PC-9 (cell line): ENCODE measurements around the gene ATAD3B. TPM values are rescaled to one million over a fixed set of nuclear protein-coding genes. Genes with fewer than 3 reads are reported as not detected.

Experiments used
- Bru-seq: library from RNA; stranded (reverse); fragments of 400-500 nt; gene quantifications from one replicate; lab custom pipeline; 2021; lab: Mats Ljungman, UMichigan
- BruChase-seq, 2 experiments: library from RNA; stranded (reverse); fragments of 400-500 nt; gene quantifications; one replicate each; lab custom pipeline; 2021; lab: Mats Ljungman, UMichigan
- BruUV-seq: library from RNA; stranded (reverse); fragments of 400-500 nt; replicated peaks from 2 replicates; lab custom pipeline; 2021; lab: Mats Ljungman, UMichigan
- CTCF ChIA-PET: fragments of 300-600 bp; sonication (Branson Sonifier 250); formaldehyde crosslinking; loops from one replicate; lab custom pipeline; 2022; ENCODE audit warnings: antibody characterized with exemption; lab: Charles Lee
- POLR2A ChIA-PET: fragments of 300-600 bp; sonication (Branson Sonifier 250); formaldehyde crosslinking; loops from one replicate; lab custom pipeline; 2022; ENCODE audit warnings: antibody characterized with exemption; ENCODE audit not compliant: unreplicated experiment; lab: Charles Lee
- DNase-seq, 2 experiments: peaks; one replicate each; pipeline versions ENCODE4 v3.0.0 to v3.0.0-alpha.2; 2015 to 2022; ENCODE audit warnings: mixed read lengths in 1 of 2
- H2AFZ ChIP-seq: fragments of 200-600 bp; sonication (generic); 2 replicates; pipeline ENCODE4 v1.8.1; 2017; ENCODE audit warnings: antibody characterized with exemption
- H3F3A ChIP-seq: fragments of 200-600 bp; sonication (generic); 2 replicates; pipeline ENCODE4 v1.8.1; 2017; ENCODE audit warnings: antibody characterized with exemption, mild to moderate bottlenecking, low read depth; ENCODE audit not compliant: insufficient read depth
- H3K27ac ChIP-seq: fragments of 200-600 bp; sonication (generic); 2 replicates; pipeline ENCODE4 v1.6.1; 2016; ENCODE audit warnings: mixed run types
- H3K27me3 ChIP-seq: fragments of 200-600 bp; sonication (generic); 2 replicates; pipeline ENCODE4 v1.6.1; 2016; ENCODE audit warnings: low read depth, mixed run types; ENCODE audit not compliant: insufficient read depth
- H3K36me3 ChIP-seq: fragments of 200-600 bp; sonication (generic); 2 replicates; pipeline ENCODE4 v1.6.1; 2016; ENCODE audit warnings: low read depth, mixed run types
- H3K4me1 ChIP-seq: fragments of 200-600 bp; sonication (generic); replicated peaks from 2 replicates; pipeline ENCODE4 v1.6.1; 2016; ENCODE audit warnings: mixed run types; ENCODE audit not compliant: insufficient read depth
- H3K4me2 ChIP-seq: fragments of 200-600 bp; sonication (generic); 2 replicates; pipeline ENCODE4 v1.6.1; 2017; ENCODE audit warnings: mixed run types
- H3K4me3 ChIP-seq: fragments of 200-600 bp; sonication (generic); 2 replicates; pipeline ENCODE4 v1.6.1; 2016; ENCODE audit warnings: mixed run types
- H3K79me2 ChIP-seq: fragments of 200-600 bp; sonication (generic); 2 replicates; pipeline ENCODE4 v1.6.1; 2017; ENCODE audit warnings: low read depth, mixed run types
- H3K9me2 ChIP-seq: fragments of 200-600 bp; sonication (generic); 2 replicates; pipeline ENCODE4 v1.8.1; 2017; ENCODE audit warnings: mild to moderate bottlenecking; ENCODE audit not compliant: insufficient read depth
- H3K9me3 ChIP-seq: fragments of 200-600 bp; sonication (generic); 2 replicates; pipeline ENCODE4 v1.8.1; 2016; ENCODE audit warnings: low read depth; ENCODE audit not compliant: insufficient read depth
- H4K20me1 ChIP-seq: fragments of 200-600 bp; sonication (generic); 2 replicates; pipeline ENCODE4 v1.8.1; 2017; ENCODE audit not compliant: insufficient read depth
- CTCF ChIP-seq: fragments of 200-600 bp; sonication (generic); conservative IDR thresholded peaks from 2 replicates; pipeline ENCODE4 v1.6.1; 2017; ENCODE audit warnings: mixed run types, antibody characterized with exemption, mild to moderate bottlenecking, moderate library complexity
- EZH2 ChIP-seq: fragments of 200-600 bp; sonication (generic); IDR thresholded peaks from 2 replicates; pipeline ENCODE4 v1.8.0; 2017; ENCODE audit warnings: antibody characterized with exemption, low read depth
- intact Hi-C: fragments of 100-400 bp; cut with micrococcal nuclease; formaldehyde crosslinking; loops from one replicate; pipeline ENCODE4 v1.10.0; 2022; ENCODE audit not compliant: unreplicated experiment
- long read RNA-seq: library from polyadenylated mRNA; stranded (forward); transcript quantifications from one replicate; pipeline ENCODE4 v2.0.0, GENCODE V29; 2022
- total RNA-seq: library from RNA; stranded (reverse); gene quantifications from 2 replicates; pipeline ENCODE4 v1.2.3, GENCODE V29; 2021

ATAD3B gene, protein sequence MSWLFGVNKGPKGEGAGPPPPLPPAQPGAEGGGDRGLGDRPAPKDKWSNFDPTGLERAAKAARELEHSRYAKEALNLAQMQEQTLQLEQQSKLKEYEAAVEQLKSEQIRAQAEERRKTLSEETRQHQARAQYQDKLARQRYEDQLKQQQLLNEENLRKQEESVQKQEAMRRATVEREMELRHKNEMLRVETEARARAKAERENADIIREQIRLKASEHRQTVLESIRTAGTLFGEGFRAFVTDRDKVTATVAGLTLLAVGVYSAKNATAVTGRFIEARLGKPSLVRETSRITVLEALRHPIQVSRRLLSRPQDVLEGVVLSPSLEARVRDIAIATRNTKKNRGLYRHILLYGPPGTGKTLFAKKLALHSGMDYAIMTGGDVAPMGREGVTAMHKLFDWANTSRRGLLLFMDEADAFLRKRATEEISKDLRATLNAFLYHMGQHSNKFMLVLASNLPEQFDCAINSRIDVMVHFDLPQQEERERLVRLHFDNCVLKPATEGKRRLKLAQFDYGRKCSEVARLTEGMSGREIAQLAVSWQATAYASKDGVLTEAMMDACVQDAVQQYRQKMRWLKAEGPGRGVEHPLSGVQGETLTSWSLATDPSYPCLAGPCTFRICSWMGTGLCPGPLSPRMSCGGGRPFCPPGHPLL
- 28.5 and 32.8 TPM in 2 replicates for total RNA-seq
- percentile 68 among the genes with signal in this experiment for Bru-seq, nascent RNA
- percentile 78 among the genes with signal in this experiment for BruChase-seq, experiment 1, labeled RNA remaining after a 2-hour chase
- BruChase-seq, experiment 2, labeled RNA remaining after a 6-hour chase = percentile 88 among the genes with signal in this experiment
- long read RNA-seq, transcript ATAD3B-201 (16 exons, 2,448 nt) = major isoform, 13 of 25 reads
- long read RNA-seq, partial matches to known transcripts = 7 of 25 reads
- long read RNA-seq, other reads (novel, unspliced or antisense) = 5 of 25 reads

DNA sequence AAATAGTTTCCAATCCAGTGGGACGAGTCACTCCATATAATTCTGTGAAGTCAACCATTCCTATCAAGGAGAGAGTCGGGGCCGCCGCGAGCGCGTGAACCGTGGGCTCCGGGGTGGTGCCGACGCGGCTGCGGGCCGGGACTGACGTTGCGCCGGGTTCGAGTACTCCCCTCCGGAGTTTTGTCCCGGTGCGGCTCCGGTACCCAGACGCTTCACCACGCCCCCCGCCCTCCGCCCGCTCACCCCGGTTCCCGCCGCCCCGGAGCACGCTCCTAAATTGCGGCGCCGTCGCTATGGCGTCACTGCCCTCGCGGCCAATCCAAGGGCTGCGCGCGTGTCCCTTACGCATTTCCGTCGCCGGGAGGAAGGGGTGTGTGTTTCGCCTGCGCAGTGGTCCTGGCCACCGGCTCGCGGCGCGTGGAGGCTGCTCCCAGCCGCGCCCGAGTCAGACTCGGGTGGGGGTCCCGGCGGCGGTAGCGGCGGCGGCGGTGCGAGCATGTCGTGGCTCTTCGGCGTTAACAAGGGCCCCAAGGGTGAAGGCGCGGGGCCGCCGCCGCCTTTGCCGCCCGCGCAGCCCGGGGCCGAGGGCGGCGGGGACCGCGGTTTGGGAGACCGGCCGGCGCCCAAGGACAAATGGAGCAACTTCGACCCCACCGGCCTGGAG is at the start of gene ATAD3B:
Gene ATAD3B, plus strand, starts transcription at position 377 of the 664 bp plus-strand sequence. Its CDS starts 120 bp downstream, at position 497.
- H3F3A ChIP-seq = peaks cover 16% of the 10 kb centered on the region
- no peaks in the 10 kb centered on the region for H3K27me3 ChIP-seq
- peak within 1 kb of the TSS; percentile 94 for H3K4me2 ChIP-seq
- no peaks in the 10 kb centered on the region for H3K9me3 ChIP-seq
- no peaks in the 10 kb centered on the region for H3K9me2 ChIP-seq
- intact Hi-C loops = loop anchor here (1.0 to 2.0 kb wide), 2 partner anchors 9 to 73 kb away; partner anchors contain the start of gene CCNL2
- no peak for TF ChIP-seq EZH2
- TF ChIP-seq CTCF = no peak
- CTCF ChIA-PET = no interaction called here
- H2AFZ ChIP-seq = peak within 1 kb of the TSS; percentile 99
- peak; percentile 79 to 88 for DNase-seq
- H3K27ac ChIP-seq = peak within 1 kb of the TSS; percentile 68
- peaks cover 30% of the 10 kb centered on the region for H3K79me2 ChIP-seq
- H4K20me1 ChIP-seq = peaks cover 22% of the 10 kb centered on the region
- peaks cover 13% of the 10 kb centered on the region; the same call in 1 of the 2 replicates for H3K4me1 ChIP-seq
- H3K36me3 ChIP-seq = no peaks in the 10 kb centered on the region
- TSS peak; percentile 72 for BruUV-seq
- POLR2A ChIA-PET = interaction anchor here (0.7 kb wide), 1 partner anchor 47 kb away, joined by 4 read pairs; no protein-coding TSS in a partner anchor
- peak within 1 kb of the TSS; percentile 90 for H3K4me3 ChIP-seq

DNA sequence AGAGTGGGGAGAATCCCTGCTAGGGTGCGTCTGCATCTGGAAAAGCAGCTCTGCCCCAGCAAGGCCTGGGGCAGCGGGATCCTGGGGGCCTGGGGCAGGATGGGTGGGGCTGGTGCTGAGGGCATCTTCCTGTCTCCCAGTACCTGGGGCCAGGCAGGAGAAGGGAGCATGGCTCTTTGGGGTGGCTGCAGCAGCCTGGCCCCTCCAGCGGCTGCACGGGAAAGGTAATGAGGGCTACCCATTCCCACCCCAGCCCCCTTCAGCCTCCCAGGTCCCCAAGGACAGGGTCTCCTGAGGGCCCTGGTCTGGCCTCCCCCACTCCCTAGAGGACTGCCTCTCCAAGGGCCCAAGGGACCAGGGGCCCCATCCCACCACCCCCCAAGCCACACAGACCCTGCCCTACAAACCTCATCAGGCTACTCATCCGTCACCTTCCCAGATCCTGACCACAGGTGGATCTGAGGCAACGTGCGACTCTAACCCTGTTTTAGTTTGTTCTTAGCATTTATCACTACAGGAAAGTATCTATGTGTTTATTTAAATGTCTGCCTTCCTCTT is 49.6 kb upstream of the ATAD3B start:
- Histone ChIP-seq H3K9me2 (no peaks in the 10 kb centered on the region), H3K36me3 (no peaks in the 10 kb centered on the region), H3F3A (peaks cover 8% of the 10 kb centered on the region; the same call in 1 of the 2 replicates), H3K4me1 (peaks cover 18% of the 10 kb centered on the region), H3K79me2 (no peaks in the 10 kb centered on the region), H3K27me3 (no peaks in the 10 kb centered on the region), H2AFZ (peak overlapping the region; percentile 72; the same call in 1 of the 2 replicates), H4K20me1 (no peaks in the 10 kb centered on the region), H3K9me3 (no peaks in the 10 kb centered on the region), H3K4me3 (no peak overlapping the region), H3K27ac (peak overlapping the region; percentile 30; the same call in 1 of the 2 replicates), H3K4me2 (peak overlapping the region; percentile 68)
- ChIA-PET CTCF (interaction anchor here (0.7 kb wide), 1 partner anchor 24 kb away, joined by 3 read pairs; no protein-coding TSS in a partner anchor), POLR2A (no interaction called here)
- DNase-seq = no peak
- intact Hi-C loops = loop anchor here (1.0 kb wide), 1 partner anchor 10 kb away; no protein-coding TSS in a partner anchor
- BruUV-seq = no TSS peak
- no peak for TF ChIP-seq EZH2
